Gastrocnemius medialis (tissue), 4 donors: ENCODE data around the gene SAE1. TPM values are rescaled to one million over a fixed set of nuclear protein-coding genes. Genes with fewer than 3 reads are reported as not detected.

ENCODE experiments used
- ATAC-seq, 2 donors: fragments of 150-250 bp; one replicate each; pipeline ENCODE4 v1.9.1; 2016
- DNase-seq, 2 donors: peaks; one replicate each; pipeline ENCODE4 v3.0.0-alpha.2; 2019
- H3K27ac ChIP-seq, 4 donors: fragments of 200-600 bp; sonication (generic); 1 replicate in 1 of 4; 2 replicates in 3 of 4; pipeline ENCODE4 v1.5.1; 2016 to 2018; ENCODE audit warnings: mild to moderate bottlenecking in 2 of 4, moderate library complexity in 1 of 4
- H3K27me3 ChIP-seq, 3 donors: fragments of 200-600 bp; sonication (generic) in 2 of 3; 1 replicate in 1 of 3; 2 replicates in 2 of 3; pipeline versions ENCODE4 v1.5.1 to v1.6.0; 2016 to 2019; ENCODE audit warnings: mild to moderate bottlenecking in 1 of 3, moderate library complexity in 1 of 3
- H3K36me3 ChIP-seq, 2 donors: fragments of 200-600 bp; sonication (generic) in 1 of 2; one replicate each; pipeline ENCODE4 v1.5.1; 2017 to 2018
- H3K4me1 ChIP-seq, 2 donors: fragments of 200-600 bp; sonication (generic) in 1 of 2; one replicate each; pipeline ENCODE4 v1.5.1; 2016 to 2017; ENCODE audit warnings: mild to moderate bottlenecking in 2 of 2
- H3K4me3 ChIP-seq, 4 donors: fragments of 200-600 bp; sonication (generic) in 3 of 4; 1 replicate in 1 of 4; 2 replicates in 3 of 4; pipeline ENCODE4 v1.5.1; 2016 to 2019; ENCODE audit warnings: mild to moderate bottlenecking in 2 of 4
- H3K9me3 ChIP-seq, 3 donors: fragments of 200-600 bp; sonication (generic) in 2 of 3; 1 replicate in 1 of 3; 2 replicates in 2 of 3; pipeline ENCODE4 v1.5.1; 2016 to 2019
- CTCF ChIP-seq, 5 experiments: fragments of 450-650 bp in 3 of 5; fragments of 200-600 bp in 2 of 5; sonication (generic) in 2 of 5; IDR thresholded peaks in 4 of 5; conservative IDR thresholded peaks in 1 of 5; 1 replicate in 4 of 5; 2 replicates in 1 of 5; pipeline ENCODE4 v1.5.1; 2016 to 2019; ENCODE audit warnings: antibody characterized with exemption in 5 of 5, mild to moderate bottlenecking in 3 of 5, moderate library complexity in 3 of 5
- POLR2A ChIP-seq, 2 donors: fragments of 450-650 bp; IDR thresholded peaks; one replicate each; pipeline ENCODE4 v1.6.1; 2017; ENCODE audit warnings: antibody characterized with exemption in 2 of 2, mild to moderate bottlenecking in 2 of 2, moderate library complexity in 2 of 2
- in situ Hi-C, 4 donors: fragments of 200-750 bp; cut with MboI; loops; one replicate each; pipeline versions ENCODE4 v1.15.0 to v1.8.0; 2017; ENCODE audit warnings: low sequenced_read_pairs in 4 of 4
- intact Hi-C: fragments of 100-400 bp; cut with DNase I; formaldehyde crosslinking; loops from one replicate; pipeline ENCODE4 v1.15.1; 2023; ENCODE audit warnings: low total_unique reads
- total RNA-seq, 4 donors: library from RNA; depleted of rRNA; stranded (reverse); fragments of >200 nt; gene quantifications; one replicate each; pipeline versions ENCODE4 v1.1.0 to v1.2.3, GENCODE V29; 2016

SAE1 gene
- total RNA-seq, 4 donors from 2014 or later: 29.7 to 74.6 (median 46.4) TPM

- intact Hi-C loops: no loop called here
- Histone ChIP-seq H3K9me3 (no peaks in the 10 kb centered on the region), H3K27me3 (no peaks in the 10 kb centered on the region), H3K36me3 (peaks cover 0 to 32% of the 10 kb centered on the region in 2 donors), H3K27ac (peak overlapping the region; percentile 32 to 55 (median 51)), H3K4me3 (no peak overlapping the region), H3K4me1 (peaks cover 16 to 20% of the 10 kb centered on the region in 2 donors)
- ATAC-seq (no peak), DNase-seq (no peak)
- in situ Hi-C loops: no loop called here
- TF ChIP-seq POLR2A (IDR thresholded peaks at IDR 0.05): no peak
- no peak for TF ChIP-seq CTCF (IDR thresholded peaks at IDR 0.05 in 4 of 5, conservative IDR thresholded peaks at IDR 0.05 in 1 of 5)
Measured at GRCh38 chr19:47176071-47176626, 45.5 kb downstream of the SAE1 start.

- peak overlapping the region; percentile 50 to 55 (median 52) for H3K27ac ChIP-seq
- no peak overlapping the region for H3K4me3 ChIP-seq
- peaks cover 16 to 20% of the 10 kb centered on the region in 2 donors for H3K4me1 ChIP-seq
- ATAC-seq (peak; percentile 45 to 46), DNase-seq (peak in 1 of 2 donors; percentile 3)
- in situ Hi-C loops: no loop called here
- intact Hi-C loops: no loop called here
- peaks cover 0 to 27% of the 10 kb centered on the region in 2 donors for H3K36me3 ChIP-seq
- no peak for TF ChIP-seq CTCF (IDR thresholded peaks at IDR 0.05 in 4 of 5, conservative IDR thresholded peaks at IDR 0.05 in 1 of 5)
- no peak for TF ChIP-seq POLR2A (IDR thresholded peaks at IDR 0.05)
- H3K27me3 ChIP-seq: no peaks in the 10 kb centered on the region
- no peaks in the 10 kb centered on the region for H3K9me3 ChIP-seq
Measured at GRCh38 chr19:47176627-47177090, 46.0 kb downstream of the SAE1 start.

GRCh38 chr19:47179653-47180310 lies 49.1 kb downstream of the SAE1 start:
- Histone ChIP-seq H3K27me3 (no peaks in the 10 kb centered on the region), H3K27ac (no peak overlapping the region), H3K4me3 (no peak overlapping the region), H3K36me3 (peaks cover 0 to 6% of the 10 kb centered on the region in 2 donors), H3K9me3 (no peaks in the 10 kb centered on the region), H3K4me1 (peaks cover 16 to 20% of the 10 kb centered on the region in 2 donors)
- in situ Hi-C loops: no loop called here
- ATAC-seq (no peak), DNase-seq (no peak)
- intact Hi-C loops: no loop called here
- TF ChIP-seq POLR2A (IDR thresholded peaks at IDR 0.05) (no peak), CTCF (IDR thresholded peaks at IDR 0.05 in 4 of 5, conservative IDR thresholded peaks at IDR 0.05 in 1 of 5) (no peak)

- TF ChIP-seq POLR2A (IDR thresholded peaks at IDR 0.05): no peak
- no peak for TF ChIP-seq CTCF (IDR thresholded peaks at IDR 0.05 in 4 of 5, conservative IDR thresholded peaks at IDR 0.05 in 1 of 5)
- in situ Hi-C loops (no loop called here), intact Hi-C loops (no loop called here)
- Histone ChIP-seq H3K36me3 (peaks cover 0 to 6% of the 10 kb centered on the region in 2 donors), H3K27ac (peak overlapping the region in 1 of 4 donors; percentile 14), H3K4me3 (no peak overlapping the region), H3K27me3 (no peaks in the 10 kb centered on the region), H3K9me3 (no peaks in the 10 kb centered on the region), H3K4me1 (no peaks in the 10 kb centered on the region)
- ATAC-seq (no peak), DNase-seq (no peak)
Measured at GRCh38 chr19:47183601-47184000, 53.0 kb downstream of the SAE1 start.
